Endodermal cell (in vitro differentiated cells): Measurements from ENCODE around the gene ZDHHC18. TPM values are rescaled to one million over a fixed set of nuclear protein-coding genes. Genes with fewer than 3 reads are reported as not detected.

ENCODE experiments used
- DNase-seq: peaks from one replicate; pipeline ENCODE4 v3.0.0-alpha.2; 2017
- H3K27ac ChIP-seq: 2 replicates; pipeline ENCODE4 v1.5.1; 2013; ENCODE audit warnings: mild to moderate bottlenecking, low read depth, low read length, moderate library complexity
- H3K27me3 ChIP-seq: 2 replicates; pipeline ENCODE4 v1.6.1; 2013; ENCODE audit warnings: mild to moderate bottlenecking, low read length, moderate library complexity; ENCODE audit not compliant: insufficient read depth, control insufficient read depth, poor library complexity, severe bottlenecking
- H3K36me3 ChIP-seq: 2 replicates; pipeline ENCODE4 v1.7.0; 2013; ENCODE audit warnings: mild to moderate bottlenecking, low read length, moderate library complexity; ENCODE audit not compliant: control insufficient read depth, insufficient read depth
- H3K4me1 ChIP-seq: one replicate; pipeline ENCODE4 v1.7.0; 2013; ENCODE audit warnings: low read length; ENCODE audit not compliant: control insufficient read depth, insufficient read depth
- H3K4me3 ChIP-seq: 2 replicates; pipeline ENCODE4 v1.5.1; 2013; ENCODE audit warnings: mild to moderate bottlenecking, low read length, moderate library complexity
- H3K9ac ChIP-seq: 2 replicates; pipeline ENCODE4 v1.6.1; 2013; ENCODE audit warnings: mild to moderate bottlenecking, low read length, moderate library complexity; ENCODE audit not compliant: poor library complexity, severe bottlenecking; ENCODE audit errors: extremely low read depth
- H3K9me3 ChIP-seq: 2 replicates; pipeline ENCODE4 v1.6.1; 2013; ENCODE audit warnings: mild to moderate bottlenecking, low read length, moderate library complexity; ENCODE audit not compliant: control insufficient read depth
- H3K27ac Mint-ChIP-seq: 2 replicates; pipeline ENCODE4 v1.8.0; 2020; ENCODE audit warnings: mixed read lengths
- H3K27me3 Mint-ChIP-seq: 2 replicates; pipeline ENCODE4 v1.8.0; 2021; ENCODE audit warnings: mild to moderate bottlenecking, mixed read lengths; ENCODE audit not compliant: insufficient read depth
- H3K36me3 Mint-ChIP-seq: 2 replicates; pipeline ENCODE4 v1.8.0; 2020; ENCODE audit warnings: low read depth, mixed read lengths
- H3K4me1 Mint-ChIP-seq: 2 replicates; pipeline ENCODE4 v1.8.0; 2020; ENCODE audit warnings: mixed read lengths
- H3K4me3 Mint-ChIP-seq: 2 replicates; pipeline ENCODE4 v1.8.0; 2020; ENCODE audit warnings: mild to moderate bottlenecking, moderate library complexity, mixed read lengths
- H3K9me3 Mint-ChIP-seq: 2 replicates; pipeline ENCODE4 v1.8.0; 2020; ENCODE audit warnings: mild to moderate bottlenecking, mixed read lengths
- CTCF ChIP-seq: fragments of 200-600 bp; sonication (generic); conservative IDR thresholded peaks from 2 replicates; pipeline ENCODE4 v1.5.0; 2021; ENCODE audit warnings: antibody characterized with exemption, mild to moderate bottlenecking
- WGBS, 2 experiments: methylation state at CpG; one replicate each; pipeline versions ENCODE4 v1.1.5 to v1.1.7; 2013; ENCODE audit warnings: missing lambda C conversion rate in 2 of 2, mixed read lengths in 1 of 2; ENCODE audit not compliant: insufficient coverage in 1 of 2, insufficient read length in 1 of 2; 5-methylcytosine and 5-hydroxymethylcytosine counted together
- total RNA-seq, 2 donors: library from RNA; stranded (reverse); fragmentation: NEBNext Ultra II Directional in 1 of 2; extraction: Animal tissue kit (Norgen Biotek cat#: 25700) in 1 of 2; gene quantifications; 2 replicates in 1 of 2; 3 replicates in 1 of 2; pipeline ENCODE4 v1.2.1, GENCODE V29; 2021

The ZDHHC18 gene
- total RNA-seq, 2 donors from 2014 or later = 39.7 to 42.4 TPM

- peaks cover 12% of the 10 kb centered on the region for H3K4me1 Mint-ChIP-seq
- Histone ChIP-seq H3K4me3 (no peak overlapping the region), H3K4me1 (no peaks in the 10 kb centered on the region), H3K27ac (no peak overlapping the region), H3K9me3 (no peaks in the 10 kb centered on the region), H3K27me3 (no peaks in the 10 kb centered on the region), H3K36me3 (peaks cover 19% of the 10 kb centered on the region), H3K9ac (no peak overlapping the region)
- no peak for DNase-seq
- 92 to 93% methylated on average over 6 to 8 of the region's 8 CpGs for WGBS, 2 experiments
- no peak for TF ChIP-seq CTCF
- no peaks in the 10 kb centered on the region for H3K9me3 Mint-ChIP-seq
- no peak overlapping the region for H3K27ac Mint-ChIP-seq
- no peak overlapping the region for H3K4me3 Mint-ChIP-seq
- no peaks in the 10 kb centered on the region for H3K27me3 Mint-ChIP-seq
- H3K36me3 Mint-ChIP-seq = peaks cover 18% of the 10 kb centered on the region
Measured at GRCh38 chr1:26857473-26858060, 31.1 kb downstream of the ZDHHC18 start.

DNA sequence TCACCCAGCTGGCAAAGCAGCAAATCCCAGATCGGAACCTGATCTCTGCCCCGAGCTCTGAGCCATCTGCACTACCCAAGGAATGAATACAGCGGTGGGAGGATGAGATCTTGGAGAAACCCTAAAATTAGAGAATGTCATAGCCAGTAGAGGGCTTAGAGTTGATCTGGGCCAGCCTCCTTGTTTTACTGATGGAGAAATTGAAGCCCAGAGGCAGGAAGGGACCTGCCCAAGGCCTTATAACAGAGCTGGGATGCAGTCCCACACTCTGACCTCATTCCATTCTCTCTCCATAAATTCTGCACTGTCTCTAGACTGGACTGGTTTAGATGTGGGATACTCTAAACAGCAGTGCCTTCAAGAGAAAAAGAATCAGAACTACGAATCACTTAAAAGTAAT lies 31.7 kb downstream of the ZDHHC18 start:
- Mint-ChIP-seq H3K36me3 (peaks cover 13% of the 10 kb centered on the region), H3K4me3 (no peak overlapping the region), H3K4me1 (peaks cover 12% of the 10 kb centered on the region), H3K9me3 (no peaks in the 10 kb centered on the region), H3K27me3 (peaks cover 4% of the 10 kb centered on the region), H3K27ac (no peak overlapping the region)
- Histone ChIP-seq H3K36me3 (peaks cover 13% of the 10 kb centered on the region), H3K27me3 (no peaks in the 10 kb centered on the region), H3K9ac (no peak overlapping the region), H3K4me1 (no peaks in the 10 kb centered on the region), H3K27ac (no peak overlapping the region), H3K4me3 (no peak overlapping the region), H3K9me3 (no peaks in the 10 kb centered on the region)
- no peak for TF ChIP-seq CTCF
- WGBS, 2 experiments = 90% methylated on average over 4 of the region's 4 CpGs
- DNase-seq = no peak

DNA sequence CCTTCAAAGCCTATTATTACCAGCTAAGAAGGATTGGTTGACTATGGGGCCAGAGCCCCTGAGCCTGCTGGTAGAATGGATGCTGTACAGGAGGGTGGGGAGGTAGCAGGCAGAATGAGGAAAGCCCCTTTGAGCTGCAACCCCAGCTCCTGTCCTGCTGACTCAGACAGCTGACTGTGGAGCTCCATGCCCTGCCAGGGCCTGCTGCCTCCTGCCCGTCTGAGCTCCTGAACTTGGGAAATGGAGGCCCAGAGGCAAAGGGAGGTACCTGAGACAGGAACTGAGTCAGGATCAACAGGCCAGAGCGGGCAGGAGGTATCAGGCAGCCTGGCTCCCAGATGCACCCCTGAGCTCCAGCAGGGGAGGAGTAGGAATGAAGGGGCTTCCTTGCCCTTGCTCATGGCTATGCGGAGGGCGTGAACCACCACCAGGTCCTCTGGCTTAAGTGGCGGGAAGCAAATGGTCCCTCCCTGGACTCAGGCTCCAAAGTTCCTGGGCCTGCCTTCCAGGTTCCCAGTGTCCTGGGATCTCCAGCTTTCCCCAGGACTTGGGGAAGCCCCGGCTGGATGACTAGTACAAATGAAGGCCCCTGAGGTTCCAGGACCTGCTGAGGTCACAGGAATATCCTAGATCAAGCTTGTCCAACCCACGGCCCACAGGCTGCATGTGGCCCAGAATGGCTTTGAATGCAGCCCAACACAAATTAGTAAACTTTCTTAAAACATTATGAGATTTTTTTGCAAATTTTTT lies 32.6 kb downstream of the ZDHHC18 start:
- H3K27ac Mint-ChIP-seq = no peak overlapping the region
- Histone ChIP-seq H3K27me3 (no peaks in the 10 kb centered on the region), H3K9ac (no peak overlapping the region), H3K4me3 (no peak overlapping the region), H3K27ac (no peak overlapping the region), H3K36me3 (peaks cover 4% of the 10 kb centered on the region), H3K9me3 (no peaks in the 10 kb centered on the region), H3K4me1 (no peaks in the 10 kb centered on the region)
- DNase-seq = no peak
- H3K4me3 Mint-ChIP-seq = no peak overlapping the region
- no peaks in the 10 kb centered on the region for H3K9me3 Mint-ChIP-seq
- peaks cover 10% of the 10 kb centered on the region for H3K27me3 Mint-ChIP-seq
- no peak for TF ChIP-seq CTCF
- H3K36me3 Mint-ChIP-seq = peaks cover 7% of the 10 kb centered on the region
- H3K4me1 Mint-ChIP-seq = peaks cover 13% of the 10 kb centered on the region
- 93 to 100% methylated on average over 4 to 7 of the region's 7 CpGs for WGBS, 2 experiments
